CD14-positive monocyte (primary cell): Measurements from ENCODE around the gene PRRG1. TPM values are rescaled to one million over a fixed set of nuclear protein-coding genes. Genes with fewer than 3 reads are reported as not detected.

ENCODE experiments used
- DNase-seq, 3 donors: peaks; one replicate each; pipeline ENCODE4 v3.0.0-alpha.2; 2011 to 2022
- H2AFZ ChIP-seq: 2 replicates; pipeline ENCODE4 v1.6.0; 2012; ENCODE audit warnings: mild to moderate bottlenecking, low read depth, low read length, inconsistent platforms; ENCODE audit not compliant: insufficient read depth, poor library complexity, severe bottlenecking
- H3K27ac ChIP-seq, 2 donors: 1 replicate in 1 of 2; 2 replicates in 1 of 2; pipeline ENCODE4 v1.5.1; 2012 to 2013; ENCODE audit warnings: low read length in 2 of 2, control low read depth in 1 of 2, inconsistent platforms in 1 of 2, low read depth in 1 of 2, mild to moderate bottlenecking in 1 of 2
- H3K27me3 ChIP-seq, 2 donors: one replicate each; pipeline versions ENCODE4 v1.6.0 to v1.6.1; 2011 to 2013; ENCODE audit warnings: low read length in 2 of 2; ENCODE audit not compliant: control insufficient read depth in 2 of 2, insufficient read depth in 2 of 2
- H3K36me3 ChIP-seq, 2 donors: replicated peaks in 1 of 2; 1 replicate in 1 of 2; 2 replicates in 1 of 2; pipeline versions ENCODE4 v1.5.1 to v1.6.1; 2012 to 2013; ENCODE audit warnings: low read length in 2 of 2, control low read depth in 1 of 2, inconsistent platforms in 1 of 2, mild to moderate bottlenecking in 1 of 2; ENCODE audit not compliant: insufficient read depth in 2 of 2, control insufficient read depth in 1 of 2
- H3K4me1 ChIP-seq, 2 donors: 1 replicate in 1 of 2; 2 replicates in 1 of 2; pipeline versions ENCODE4 v1.5.1 to v1.6.1; 2012 to 2013; ENCODE audit warnings: low read length in 2 of 2, control low read depth in 1 of 2, inconsistent platforms in 1 of 2, mild to moderate bottlenecking in 1 of 2, moderate library complexity in 1 of 2; ENCODE audit not compliant: insufficient read depth in 2 of 2, control insufficient read depth in 1 of 2
- H3K4me2 ChIP-seq: replicated peaks from 2 replicates; pipeline ENCODE3; 2012; ENCODE audit warnings: low read length, moderate library complexity, mild to moderate bottlenecking; ENCODE audit not compliant: poor library complexity, severe bottlenecking; ENCODE audit errors: extremely low read depth
- H3K4me3 ChIP-seq, 3 experiments: fragments of 200-600 bp in 1 of 3; sonication (generic) in 1 of 3; replicated peaks in 1 of 3; 1 replicate in 2 of 3; 2 replicates in 1 of 3; pipeline ENCODE4 v1.5.1; 2011 to 2013; ENCODE audit warnings: low read length in 3 of 3, mild to moderate bottlenecking in 3 of 3, control low read depth in 2 of 3, low read depth in 2 of 3, inconsistent platforms in 1 of 3, moderate library complexity in 1 of 3
- H3K79me2 ChIP-seq: 2 replicates; pipeline ENCODE4 v1.6.0; 2012; ENCODE audit warnings: mild to moderate bottlenecking, control low read depth, inconsistent platforms, low read length, moderate library complexity; ENCODE audit not compliant: insufficient read depth
- H3K9ac ChIP-seq: 2 replicates; pipeline ENCODE4 v1.6.0; 2017; ENCODE audit warnings: low read length, mild to moderate bottlenecking; ENCODE audit not compliant: insufficient read depth, poor library complexity, severe bottlenecking
- H3K9me3 ChIP-seq, 2 donors: replicated peaks in 1 of 2; 1 replicate in 1 of 2; 2 replicates in 1 of 2; pipeline versions ENCODE4 v1.5.1 to v1.6.1; 2012 to 2013; ENCODE audit warnings: low read length in 2 of 2, control low read depth in 1 of 2; ENCODE audit not compliant: control insufficient read depth in 1 of 2, insufficient read depth in 1 of 2
- H4K20me1 ChIP-seq: 2 replicates; pipeline ENCODE4 v1.6.0; 2012; ENCODE audit warnings: mild to moderate bottlenecking, low read length, control low read depth, moderate library complexity; ENCODE audit not compliant: insufficient read depth
- H3K27ac Mint-ChIP-seq, 7 donors: one replicate each; pipeline ENCODE4 v1.8.0; 2020; ENCODE audit warnings: mild to moderate bottlenecking in 7 of 7, mixed read lengths in 7 of 7, moderate library complexity in 6 of 7, inconsistent platforms in 2 of 7
- H3K27me3 Mint-ChIP-seq, 3 donors: one replicate each; pipeline ENCODE4 v1.8.0; 2021 to 2022; ENCODE audit warnings: low read depth in 3 of 3, mild to moderate bottlenecking in 3 of 3, mixed read lengths in 3 of 3, moderate library complexity in 3 of 3, inconsistent platforms in 1 of 3
- H3K36me3 Mint-ChIP-seq, 2 donors: one replicate each; pipeline ENCODE4 v1.8.0; 2020; ENCODE audit warnings: mixed read lengths in 2 of 2, inconsistent platforms in 1 of 2, mild to moderate bottlenecking in 1 of 2
- H3K4me1 Mint-ChIP-seq: one replicate; pipeline ENCODE4 v1.8.0; 2020; ENCODE audit warnings: mild to moderate bottlenecking, mixed read lengths
- H3K4me3 Mint-ChIP-seq, 2 donors: one replicate each; pipeline ENCODE4 v1.8.0; 2020; ENCODE audit warnings: mild to moderate bottlenecking in 2 of 2, mixed read lengths in 2 of 2, moderate library complexity in 1 of 2
- H3K9me3 Mint-ChIP-seq, 7 donors: one replicate each; pipeline ENCODE4 v1.8.0; 2020 to 2022; ENCODE audit warnings: mixed read lengths in 7 of 7, mild to moderate bottlenecking in 6 of 7, moderate library complexity in 6 of 7, inconsistent platforms in 2 of 7
- CTCF ChIP-seq: fragments of 200-600 bp; IDR thresholded peaks from one replicate; pipeline ENCODE4 v1.8.0; 2022; ENCODE audit warnings: antibody characterized with exemption, mild to moderate bottlenecking
- WGBS: methylation state at CpG from one replicate; pipeline ENCODE4 v1.1.5; 2013; ENCODE audit warnings: missing lambda C conversion rate; ENCODE audit not compliant: insufficient coverage; 5-methylcytosine and 5-hydroxymethylcytosine counted together
- intact Hi-C, 2 donors: fragments of 100-400 bp; cut with micrococcal nuclease; formaldehyde crosslinking; loops; one replicate each; pipeline versions ENCODE4 v1.15.0 to v1.15.1; 2023
- polyA plus RNA-seq, 3 donors: library from polyadenylated mRNA; depleted of rRNA in 1 of 3; unstranded in 2 of 3; stranded (reverse) in 1 of 3; fragments of 300-500 nt in 2 of 3; fragments of >200 nt in 1 of 3; fragmentation: Illumina TruSeq in 2 of 3; gene quantifications; 1 replicate in 2 of 3; 2 replicates in 1 of 3; pipeline ENCODE4 v1.2.3, GENCODE V29; 2012 to 2021

Gene PRRG1
- polyA plus RNA-seq, 3 donors, result 0.04 to 0.39 (median 0.14) TPM

DNA sequence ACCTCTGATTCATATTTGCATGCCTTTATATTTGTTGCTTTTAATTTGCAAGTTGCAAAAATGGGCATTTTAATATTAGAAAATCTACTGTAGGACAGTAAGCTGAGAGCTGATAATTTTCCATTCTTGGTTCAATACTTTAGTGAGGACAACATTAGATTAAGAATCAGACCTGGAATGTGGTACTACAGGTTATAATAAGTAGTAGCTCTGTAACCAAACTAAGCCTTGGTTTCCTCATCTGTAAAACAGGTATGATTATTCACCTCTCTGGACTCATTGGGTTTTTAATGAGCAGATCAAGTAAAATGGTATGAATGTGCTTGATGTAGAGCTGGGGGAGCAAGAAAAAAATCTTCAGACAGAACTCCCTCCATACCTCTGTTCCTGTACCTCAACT lies 31.1 kb downstream of the PRRG1 start:
- no peak for DNase-seq
- Histone ChIP-seq H4K20me1 (no peaks in the 10 kb centered on the region), H3K4me3 (no peak overlapping the region), H3K4me2 (no peak overlapping the region), H3K9ac (no peak overlapping the region), H3K4me1 (no peaks in the 10 kb centered on the region), H3K9me3 (no peaks in the 10 kb centered on the region), H3K79me2 (no peaks in the 10 kb centered on the region), H2AFZ (no peak overlapping the region), H3K27me3 (no peaks in the 10 kb centered on the region), H3K36me3 (no peaks in the 10 kb centered on the region), H3K27ac (no peak overlapping the region)
- no peak overlapping the region for H3K4me3 Mint-ChIP-seq
- intact Hi-C loops, result no loop called here
- H3K27ac Mint-ChIP-seq, result no peak overlapping the region
- H3K27me3 Mint-ChIP-seq, result no peaks in the 10 kb centered on the region
- H3K4me1 Mint-ChIP-seq, result no peaks in the 10 kb centered on the region
- no peaks in the 10 kb centered on the region for H3K36me3 Mint-ChIP-seq
- no peak for TF ChIP-seq CTCF
- no peaks in the 10 kb centered on the region for H3K9me3 Mint-ChIP-seq

DNA sequence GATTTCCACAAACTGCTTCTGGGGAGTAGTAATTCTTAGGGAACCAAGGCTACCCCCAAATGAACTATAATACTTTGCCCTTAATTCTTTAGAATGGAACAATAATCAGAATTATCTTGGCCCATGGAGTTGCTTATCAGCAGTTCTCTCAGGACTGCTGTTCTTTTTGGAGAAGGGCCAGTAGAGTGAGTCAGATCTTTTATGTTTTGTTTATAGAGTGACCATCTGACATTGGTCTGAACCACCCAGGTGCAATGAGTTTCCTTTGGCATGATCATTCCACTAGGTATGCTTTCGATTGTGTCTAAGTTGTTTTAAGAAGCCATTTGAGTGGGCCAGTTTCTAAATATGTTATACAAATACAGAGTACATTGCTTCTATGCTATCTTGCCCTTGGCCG lies 31.8 kb downstream of the PRRG1 start:
- Histone ChIP-seq H3K4me2 (no peak overlapping the region), H3K9me3 (no peaks in the 10 kb centered on the region), H2AFZ (no peak overlapping the region), H4K20me1 (no peaks in the 10 kb centered on the region), H3K79me2 (no peaks in the 10 kb centered on the region), H3K9ac (no peak overlapping the region), H3K4me3 (no peak overlapping the region), H3K4me1 (no peaks in the 10 kb centered on the region), H3K27ac (no peak overlapping the region), H3K27me3 (no peaks in the 10 kb centered on the region), H3K36me3 (no peaks in the 10 kb centered on the region)
- peaks cover 0 to 3% (median 0%) of the 10 kb centered on the region in 3 donors for H3K27me3 Mint-ChIP-seq
- H3K4me3 Mint-ChIP-seq, result no peak overlapping the region
- H3K27ac Mint-ChIP-seq, result no peak overlapping the region
- no peak for DNase-seq
- intact Hi-C loops, result no loop called here
- TF ChIP-seq CTCF, result no peak
- WGBS, result no CpG with 5 or more reads among the region's 2 CpGs
- H3K9me3 Mint-ChIP-seq, result no peaks in the 10 kb centered on the region
- H3K4me1 Mint-ChIP-seq, result no peaks in the 10 kb centered on the region
- H3K36me3 Mint-ChIP-seq, result no peaks in the 10 kb centered on the region
